H1 (cell line): ENCODE measurements around the gene MAN1C1. TPM values are rescaled to one million over a fixed set of nuclear protein-coding genes. Genes with fewer than 3 reads are reported as not detected.

ENCODE experiments used
- ATF3 ChIP-seq: IDR thresholded peaks from 2 replicates; pipeline ENCODE4 v1.6.1; 2011; ENCODE audit warnings: low read depth, mild to moderate bottlenecking, low read length; ENCODE audit not compliant: insufficient read depth
- CTBP2 ChIP-seq: IDR thresholded peaks from 2 replicates; pipeline ENCODE4 v1.7.0; 2011; ENCODE audit warnings: borderline replicate concordance, mild to moderate bottlenecking, moderate library complexity, mixed read lengths, low read length; ENCODE audit not compliant: insufficient read depth, insufficient read length
- GTF2F1 ChIP-seq: IDR thresholded peaks from 2 replicates; pipeline ENCODE4 v1.6.1; 2012; ENCODE audit warnings: low read depth, low read length, improper control_type of control experiment, borderline replicate concordance
- NRF1 ChIP-seq: IDR thresholded peaks from 2 replicates; pipeline ENCODE4 v1.6.1; 2011; ENCODE audit warnings: mild to moderate bottlenecking, low read depth, low read length, improper control_type of control experiment
- POLR2AphosphoS5 ChIP-seq: IDR thresholded peaks from 2 replicates; pipeline ENCODE4 v1.6.1; 2011; ENCODE audit warnings: low read depth, low read length
- TAF1 ChIP-seq: IDR thresholded peaks from 2 replicates; pipeline ENCODE4 v1.6.1; 2011; ENCODE audit warnings: mild to moderate bottlenecking, low read depth, low read length
- polyA plus RNA-seq, 7 experiments: library from polyadenylated mRNA; depleted of rRNA in 3 of 7; stranded (reverse) in 5 of 7; unstranded in 2 of 7; fragments of >200 nt in 5 of 7; fragments of 200-250 nt in 2 of 7; gene quantifications; 1 replicate in 5 of 7; 2 replicates in 1 of 7; 4 replicates in 1 of 7; pipeline versions ENCODE4 v1.2.1 to v1.2.3, GENCODE V29; 2011 to 2013; ENCODE audit warnings: missing spikeins in 2 of 7, mixed read lengths in 2 of 7
- total RNA-seq: library from RNA; stranded (reverse); fragmentation: NEBNext Ultra II Directional; extraction: Animal tissue kit (Norgen Biotek cat#: 25700); gene quantifications from 2 replicates; pipeline ENCODE4 v1.2.1, GENCODE V29; 2021

The MAN1C1 gene
- total and polyA plus RNA-seq, 2 of the 8 experiments (the other 6 are each of a cell fraction or from before 2014, with no cell fraction given) = 7.8 to 15.2 TPM

- TF ChIP-seq ATF3 (no peak), POLR2AphosphoS5 (no peak), CTBP2 (no peak), NRF1 (no peak), GTF2F1 (no peak), TAF1 (no peak)
These were observed 44.5 kb upstream of the MAN1C1 start (continued) for GRCh38 chr1:25572107-25572506.
